HFF-Myc (cell line): ENCODE measurements around the gene ZNF530.

Experiments used
- DNase-seq: peaks from one replicate; pipeline ENCODE4 v3.0.0-alpha.2; 2011; ENCODE audit warnings: low read depth; ENCODE audit errors: extremely low read depth
- H3K4me3 ChIP-seq: replicated peaks from 2 replicates; pipeline ENCODE4 v1.5.1; 2011; ENCODE audit warnings: low read depth, mild to moderate bottlenecking, control low read depth, low read length
- TF ChIP-seq, protein P1 (sequence below): IDR thresholded peaks from 2 replicates; pipeline ENCODE4 v1.5.1; 2012; ENCODE audit warnings: mild to moderate bottlenecking, low read depth, low read length, control low read depth; ENCODE audit errors: missing control alignments

ZNF530 gene

DNA sequence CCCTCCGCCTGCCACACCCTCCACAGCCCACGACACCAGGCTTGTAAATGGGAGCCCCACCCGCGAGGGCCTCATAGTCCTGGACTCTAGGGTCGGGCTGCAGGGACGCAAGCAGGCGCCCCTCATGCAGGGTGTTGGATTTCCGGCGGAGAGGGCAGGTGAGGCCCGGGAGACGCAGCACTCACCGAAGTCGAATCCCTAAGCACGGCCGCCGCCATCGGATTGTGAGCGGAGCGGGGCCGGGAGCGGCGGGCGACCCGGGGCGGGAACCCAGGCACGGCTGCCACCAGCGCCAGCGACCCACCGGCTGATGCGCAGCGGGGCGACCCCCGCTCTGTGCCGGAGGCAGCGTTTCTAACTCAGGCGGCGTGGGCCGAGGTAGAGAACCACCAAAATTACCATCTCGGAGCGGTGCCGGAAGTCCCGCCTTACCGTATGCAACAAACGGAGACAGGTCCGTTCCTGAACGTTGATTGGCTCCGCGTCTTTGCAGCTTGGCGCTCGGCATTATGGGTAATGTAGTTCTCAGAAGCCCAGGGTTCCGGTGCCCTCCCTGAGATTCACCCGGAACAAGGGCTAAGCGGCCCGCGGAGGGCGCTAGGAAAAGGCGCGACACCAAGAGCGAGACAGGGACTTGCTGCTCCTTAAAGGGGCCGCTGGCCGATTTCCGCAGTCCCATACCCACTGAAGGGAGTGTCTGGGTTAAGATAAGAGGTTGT is 21.0 kb upstream of the ZNF530 start, which contains the start of gene ZNF416:
Gene ZNF416, minus strand, starts transcription at position 425 of the 719 bp plus-strand sequence. Its CDS starts 207 bp downstream, at position 218.
- DNase-seq, result peak; percentile 97
- TF ChIP-seq, protein P1, sequence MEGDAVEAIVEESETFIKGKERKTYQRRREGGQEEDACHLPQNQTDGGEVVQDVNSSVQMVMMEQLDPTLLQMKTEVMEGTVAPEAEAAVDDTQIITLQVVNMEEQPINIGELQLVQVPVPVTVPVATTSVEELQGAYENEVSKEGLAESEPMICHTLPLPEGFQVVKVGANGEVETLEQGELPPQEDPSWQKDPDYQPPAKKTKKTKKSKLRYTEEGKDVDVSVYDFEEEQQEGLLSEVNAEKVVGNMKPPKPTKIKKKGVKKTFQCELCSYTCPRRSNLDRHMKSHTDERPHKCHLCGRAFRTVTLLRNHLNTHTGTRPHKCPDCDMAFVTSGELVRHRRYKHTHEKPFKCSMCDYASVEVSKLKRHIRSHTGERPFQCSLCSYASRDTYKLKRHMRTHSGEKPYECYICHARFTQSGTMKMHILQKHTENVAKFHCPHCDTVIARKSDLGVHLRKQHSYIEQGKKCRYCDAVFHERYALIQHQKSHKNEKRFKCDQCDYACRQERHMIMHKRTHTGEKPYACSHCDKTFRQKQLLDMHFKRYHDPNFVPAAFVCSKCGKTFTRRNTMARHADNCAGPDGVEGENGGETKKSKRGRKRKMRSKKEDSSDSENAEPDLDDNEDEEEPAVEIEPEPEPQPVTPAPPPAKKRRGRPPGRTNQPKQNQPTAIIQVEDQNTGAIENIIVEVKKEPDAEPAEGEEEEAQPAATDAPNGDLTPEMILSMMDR, result no peak
- peak within 1 kb of the TSS; percentile 87 for H3K4me3 ChIP-seq

DNA sequence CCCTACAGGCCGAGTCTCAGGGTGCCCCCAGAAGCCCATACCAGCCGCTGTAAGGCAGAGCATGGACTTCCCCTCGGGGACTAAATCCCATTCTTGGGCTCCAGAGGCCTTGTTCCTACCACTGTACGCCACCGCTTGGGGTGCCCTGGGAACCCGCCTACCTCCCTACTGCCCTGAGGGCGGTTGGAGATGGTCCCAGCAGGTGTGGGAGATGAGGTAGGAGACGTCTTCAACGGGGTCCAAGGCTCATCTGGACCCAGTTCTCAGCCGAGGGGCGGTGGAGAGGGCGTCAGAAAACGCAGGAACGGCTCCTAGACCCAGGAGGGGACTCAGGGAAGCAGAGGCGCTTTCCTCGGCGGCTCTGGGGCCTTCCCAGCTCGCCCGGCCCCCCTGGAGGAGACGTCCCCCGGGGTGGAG is 16.6 kb upstream of the ZNF530 start:
- DNase-seq, result no peak

DNA sequence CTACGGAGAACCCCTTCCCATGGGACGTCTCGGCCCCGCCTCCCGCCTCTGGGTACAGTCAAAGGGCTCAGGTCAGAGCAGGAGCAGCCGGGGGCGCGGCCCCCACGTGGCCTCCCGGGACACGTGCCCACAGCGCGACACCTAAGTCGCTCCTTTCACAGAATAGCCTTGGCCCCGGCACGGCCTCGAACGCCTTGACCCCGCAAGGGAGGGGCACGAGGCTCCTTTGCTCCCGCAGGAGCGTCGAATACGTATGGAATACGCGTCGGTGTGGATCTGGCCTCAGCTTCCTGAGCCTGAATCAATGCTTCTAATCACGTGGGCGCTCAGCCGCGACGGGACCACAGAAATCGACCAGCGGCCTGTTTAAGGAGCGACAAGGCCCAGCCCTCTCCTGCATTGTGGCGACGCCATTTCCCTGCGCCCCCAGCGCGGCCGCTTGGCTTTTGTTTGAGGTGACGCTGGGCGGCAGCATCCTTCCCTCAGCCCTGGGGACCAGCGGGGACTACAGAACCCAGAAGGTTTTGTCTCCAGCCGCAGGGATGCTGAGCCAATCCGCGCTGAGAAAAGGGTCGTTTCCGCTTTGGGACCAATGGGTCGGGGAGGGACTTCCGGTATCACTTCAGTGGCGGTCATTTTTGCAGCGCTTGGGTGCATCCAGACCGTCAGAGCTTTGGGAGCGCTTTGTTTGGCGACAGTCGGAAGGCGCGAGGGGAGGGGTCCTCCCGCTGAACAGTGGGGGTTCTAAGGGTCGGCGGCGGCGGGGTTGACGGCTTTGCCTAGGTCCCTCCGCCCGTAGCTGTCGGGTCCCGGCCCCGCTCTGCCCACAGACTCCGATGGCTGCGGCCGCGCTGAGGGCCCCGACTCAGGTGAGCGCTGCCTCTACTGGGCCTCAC is 15.9 kb upstream of the ZNF530 start, which contains the start of gene ZIK1:
Gene ZIK1, plus strand, starts transcription at position 625 of the 896 bp plus-strand sequence. Its CDS starts 212 bp downstream, at position 837.
- TF ChIP-seq, protein P1, result no peak
- DNase-seq, result peak; percentile 49
- H3K4me3 ChIP-seq, result peak within 1 kb of the TSS; percentile 51

More for the DNA sequence above, 16.6 kb upstream of the ZNF530 start:
- TF ChIP-seq, protein P1, result no peak
- H3K4me3 ChIP-seq, result no peak overlapping the region; the same call in 1 of the 2 replicates

DNA sequence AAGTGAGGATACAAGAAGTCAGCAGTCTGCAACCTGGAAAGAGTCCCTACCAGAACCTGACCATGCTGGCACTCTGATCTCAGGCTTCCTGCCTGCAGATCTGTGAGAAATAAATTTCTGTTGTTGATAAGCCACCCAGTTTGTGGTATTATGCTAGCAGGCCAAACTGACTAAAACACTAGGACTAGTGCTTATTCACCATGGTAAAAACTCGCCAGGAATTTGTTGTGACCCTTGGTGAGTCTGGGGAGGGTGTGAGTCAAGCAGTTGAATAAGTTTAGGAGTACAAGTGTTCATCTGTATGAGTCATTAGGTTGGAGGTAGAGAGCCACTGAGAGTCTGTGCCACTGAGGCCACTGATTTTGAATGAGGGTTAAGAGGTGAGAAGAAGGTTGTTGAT is 12.2 kb upstream of the ZNF530 start:
- no peak for DNase-seq
- H3K4me3 ChIP-seq, result no peak overlapping the region
- TF ChIP-seq, protein P1, result no peak

DNA sequence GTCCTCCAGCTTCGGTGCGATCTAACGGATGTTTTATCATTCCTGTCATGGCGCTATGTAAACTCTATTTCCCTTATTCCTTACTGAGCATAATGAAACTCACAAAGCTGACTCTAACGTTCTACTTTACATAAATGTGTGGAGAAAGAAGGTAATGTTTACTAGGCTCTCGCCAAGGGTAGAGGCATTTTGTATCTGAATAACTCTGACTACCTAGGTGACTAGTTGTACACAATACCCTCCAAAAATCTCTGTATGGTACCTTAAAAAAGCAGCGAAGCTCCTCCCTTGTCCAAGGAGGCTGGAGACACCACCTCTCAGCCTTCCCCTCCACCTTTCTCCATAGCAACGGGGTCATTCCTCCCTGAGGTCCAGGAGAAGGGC is 316 bp upstream of the ZNF530 start:
- TF ChIP-seq, protein P1, result no peak
- peak overlapping the region; percentile 77 for H3K4me3 ChIP-seq
- DNase-seq, result no peak

DNA sequence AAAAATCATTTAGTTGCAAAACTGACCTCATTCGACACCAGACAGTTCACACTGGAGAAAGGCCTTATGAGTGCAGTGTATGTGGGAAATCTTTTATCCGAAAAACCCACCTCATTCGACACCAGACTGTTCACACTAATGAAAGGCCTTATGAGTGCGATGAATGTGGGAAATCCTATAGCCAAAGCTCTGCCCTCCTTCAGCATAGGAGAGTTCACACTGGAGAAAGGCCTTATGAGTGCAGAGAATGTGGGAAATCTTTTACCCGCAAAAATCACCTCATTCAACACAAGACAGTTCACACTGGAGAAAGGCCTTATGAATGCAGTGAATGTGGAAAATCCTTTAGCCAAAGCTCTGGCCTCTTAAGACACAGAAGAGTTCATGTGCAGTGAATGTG is 7.2 kb downstream of the ZNF530 start:
- TF ChIP-seq, protein P1, result no peak
- no peak overlapping the region for H3K4me3 ChIP-seq
- DNase-seq, result no peak
